Mucosa of rectum (tissue), 2 donors: ENCODE data around the gene SLC31A1.

ENCODE experiments used
- H3K27ac ChIP-seq, 2 donors: one replicate each; pipeline ENCODE4 v1.7.0; 2013; ENCODE audit warnings: inconsistent platforms in 2 of 2, low read depth in 2 of 2, low read length in 2 of 2
- H3K27me3 ChIP-seq, 2 donors: one replicate each; pipeline ENCODE4 v1.7.0; 2013; ENCODE audit warnings: low read length in 2 of 2; ENCODE audit not compliant: control insufficient read depth in 2 of 2, insufficient read depth in 2 of 2
- H3K36me3 ChIP-seq, 2 donors: one replicate each; pipeline ENCODE4 v1.7.0; 2013; ENCODE audit warnings: low read length in 2 of 2; ENCODE audit not compliant: control insufficient read depth in 2 of 2, insufficient read depth in 2 of 2
- H3K4me1 ChIP-seq, 2 donors: one replicate each; pipeline ENCODE4 v1.7.0; 2013; ENCODE audit warnings: low read length in 2 of 2, mild to moderate bottlenecking in 1 of 2; ENCODE audit not compliant: control insufficient read depth in 2 of 2, insufficient read depth in 2 of 2
- H3K4me3 ChIP-seq, 2 donors: one replicate each; pipeline ENCODE4 v1.7.0; 2013; ENCODE audit warnings: low read length in 2 of 2
- H3K9ac ChIP-seq, 2 donors: one replicate each; pipeline ENCODE4 v1.7.0; 2013; ENCODE audit warnings: low read length in 2 of 2, low read depth in 1 of 2, mild to moderate bottlenecking in 1 of 2
- H3K9me3 ChIP-seq, 2 donors: one replicate each; pipeline ENCODE4 v1.7.0; 2013; ENCODE audit warnings: low read length in 2 of 2; ENCODE audit not compliant: control insufficient read depth in 2 of 2
- donor health status: healthy.
- donor health status: Normal muscosa, but diverticular disease.

SLC31A1 gene

DNA sequence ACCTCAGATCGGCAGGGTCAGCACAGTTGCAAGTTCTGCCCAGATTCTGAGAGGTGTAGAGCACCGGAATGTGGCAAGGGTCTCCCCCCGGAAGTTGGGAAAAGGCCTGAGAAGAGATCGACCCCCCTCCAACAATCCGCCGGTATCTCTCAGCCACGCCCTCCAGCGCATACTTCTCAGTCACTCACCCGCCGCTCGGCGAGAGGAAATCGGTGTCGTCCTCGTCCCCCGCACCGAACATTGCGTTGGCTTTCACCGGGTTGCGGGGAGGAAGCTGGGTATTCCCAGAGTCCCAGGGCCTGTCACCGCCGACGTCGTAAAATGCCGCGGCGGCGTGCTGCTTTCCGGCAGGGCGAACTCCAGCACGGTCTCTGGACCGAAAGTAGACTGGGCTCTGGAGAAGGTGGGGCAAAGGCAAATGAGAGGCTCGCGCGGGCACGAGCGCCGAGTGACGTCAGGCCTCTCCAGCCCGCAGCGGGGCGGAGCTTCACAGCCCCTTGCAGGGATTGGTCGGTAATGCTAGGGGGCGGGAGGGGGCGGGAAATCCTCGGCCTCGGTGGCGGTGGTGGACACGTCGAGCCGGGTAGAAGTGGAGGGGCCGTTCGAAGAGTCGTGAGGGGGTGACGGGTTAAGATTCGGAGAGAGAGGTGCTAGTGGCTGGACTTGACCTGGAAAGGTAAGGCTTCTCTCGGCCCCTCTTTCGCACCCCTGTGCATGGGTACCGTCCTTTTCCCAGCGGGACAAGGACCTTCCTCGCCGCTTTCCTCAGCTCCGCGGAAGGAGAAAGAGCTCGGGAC, at the start of gene SLC31A1, which contains the start of gene FKBP15:
Gene SLC31A1, plus strand, starts transcription at position 542 of the 797 bp plus-strand sequence. CDS start 34,605 bp downstream, outside the sequence.
Gene FKBP15, minus strand, starts transcription at position 275 of the 797 bp plus-strand sequence. Its CDS starts 34 bp downstream, at position 241.
- Histone ChIP-seq H3K36me3 (no peaks in the 10 kb centered on the region), H3K27ac (peak within 1 kb of the TSS; percentile 81 to 90), H3K4me3 (peak within 1 kb of the TSS; percentile 95 to 96), H3K9ac (peak within 1 kb of the TSS; percentile 94 to 98), H3K4me1 (peaks cover 4 to 21% of the 10 kb centered on the region in 2 donors), H3K27me3 (no peaks in the 10 kb centered on the region), H3K9me3 (no peaks in the 10 kb centered on the region)

DNA sequence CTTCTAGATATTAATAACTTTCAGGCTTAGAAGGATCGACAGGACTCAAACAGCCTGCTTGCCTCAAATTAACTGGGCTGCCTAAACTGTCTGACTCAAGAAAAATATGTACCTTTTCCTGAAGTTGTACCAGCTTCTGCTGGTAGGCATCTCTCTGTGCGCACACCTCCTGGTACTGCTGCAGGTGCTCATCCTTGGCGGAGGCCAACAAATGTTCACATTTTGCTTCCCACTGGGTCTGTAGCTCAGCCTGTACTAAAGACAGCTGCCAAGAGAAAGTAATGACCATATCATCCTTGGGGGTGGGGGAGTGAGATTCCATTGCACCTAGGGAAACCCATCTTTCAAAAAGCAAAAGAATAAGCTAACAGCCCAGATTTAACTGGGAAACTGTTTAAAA, 48.0 kb upstream of the SLC31A1 start:
- H3K4me1 ChIP-seq = no peaks in the 10 kb centered on the region
- no peaks in the 10 kb centered on the region for H3K9me3 ChIP-seq
- H3K9ac ChIP-seq = no peak overlapping the region
- no peaks in the 10 kb centered on the region for H3K27me3 ChIP-seq
- H3K27ac ChIP-seq = no peak overlapping the region
- H3K4me3 ChIP-seq = no peak overlapping the region
- peaks cover 80 to 83% of the 10 kb centered on the region in 2 donors for H3K36me3 ChIP-seq

DNA sequence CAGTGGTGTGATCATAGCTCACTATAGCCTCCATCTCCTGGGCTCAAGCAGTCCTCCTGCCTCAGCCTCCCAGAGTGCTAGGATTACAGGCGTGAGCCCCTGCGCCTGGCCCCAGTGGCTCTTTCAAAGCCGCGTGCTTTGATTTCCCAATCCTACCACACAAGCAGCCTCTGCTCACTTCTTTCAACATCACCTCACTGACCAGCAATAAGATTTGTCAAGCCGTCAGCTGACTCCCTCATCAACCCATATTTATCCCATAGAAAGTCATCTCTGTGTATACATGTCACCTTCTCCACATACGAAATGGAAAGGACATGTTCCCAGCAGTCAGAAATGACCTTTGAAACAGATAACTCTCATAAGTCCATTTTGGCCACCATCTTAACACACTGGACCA, 44.5 kb upstream of the SLC31A1 start:
- H3K4me3 ChIP-seq = no peak overlapping the region
- peaks cover 70 to 71% of the 10 kb centered on the region in 2 donors for H3K36me3 ChIP-seq
- no peaks in the 10 kb centered on the region for H3K27me3 ChIP-seq
- no peak overlapping the region for H3K9ac ChIP-seq
- no peaks in the 10 kb centered on the region for H3K9me3 ChIP-seq
- no peaks in the 10 kb centered on the region for H3K4me1 ChIP-seq
- no peak overlapping the region for H3K27ac ChIP-seq

DNA sequence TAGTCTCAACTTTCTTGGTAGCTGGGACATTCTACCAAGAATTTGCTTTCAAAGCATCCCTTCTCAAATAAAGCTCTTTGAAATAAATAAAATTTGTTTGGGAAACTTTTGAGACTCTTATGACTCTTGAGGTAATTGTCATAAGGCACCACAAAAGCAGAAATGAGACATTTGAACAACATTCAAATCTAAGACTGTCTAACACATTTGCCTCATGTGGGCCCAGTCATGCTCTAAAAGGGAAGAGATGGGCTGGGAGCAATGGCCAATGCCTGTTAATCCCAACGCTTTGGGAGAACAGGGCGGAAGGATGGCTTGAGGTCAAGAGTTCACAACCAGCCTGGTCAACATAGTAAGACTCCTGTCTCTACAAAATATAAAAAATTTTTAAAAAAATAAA, 44.1 kb upstream of the SLC31A1 start:
- Histone ChIP-seq H3K4me3 (no peak overlapping the region), H3K9ac (no peak overlapping the region), H3K27ac (no peak overlapping the region), H3K27me3 (no peaks in the 10 kb centered on the region), H3K9me3 (no peaks in the 10 kb centered on the region), H3K4me1 (no peaks in the 10 kb centered on the region), H3K36me3 (peaks cover 74 to 75% of the 10 kb centered on the region in 2 donors)

DNA sequence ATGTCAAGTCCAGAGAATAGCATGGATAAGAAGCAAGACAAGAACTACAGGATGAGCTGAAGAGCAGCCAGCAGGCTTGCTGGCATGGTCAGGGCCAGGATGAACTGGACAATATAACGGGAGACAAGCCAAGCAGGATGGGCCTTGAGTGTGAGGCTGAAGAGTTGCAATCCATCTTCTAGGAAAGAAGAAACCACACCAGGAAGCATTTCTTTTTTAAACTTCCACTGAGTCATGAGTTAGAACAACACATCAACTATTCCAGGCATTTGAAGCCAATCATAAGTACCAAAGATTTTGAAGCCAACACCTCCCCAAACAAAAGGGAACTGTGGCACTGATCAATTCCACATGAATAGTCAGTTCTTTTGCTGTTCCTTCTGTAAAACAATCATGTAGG, 43.3 kb upstream of the SLC31A1 start:
- no peaks in the 10 kb centered on the region for H3K9me3 ChIP-seq
- no peak overlapping the region for H3K27ac ChIP-seq
- no peaks in the 10 kb centered on the region for H3K4me1 ChIP-seq
- no peaks in the 10 kb centered on the region for H3K27me3 ChIP-seq
- no peak overlapping the region for H3K4me3 ChIP-seq
- peaks cover 74 to 75% of the 10 kb centered on the region in 2 donors for H3K36me3 ChIP-seq
- no peak overlapping the region for H3K9ac ChIP-seq

GRCh38 chr9:113179839-113180238, 41.5 kb upstream of the SLC31A1 start:
- Histone ChIP-seq H3K27me3 (no peaks in the 10 kb centered on the region), H3K4me3 (no peak overlapping the region), H3K9me3 (no peaks in the 10 kb centered on the region), H3K4me1 (no peaks in the 10 kb centered on the region), H3K27ac (no peak overlapping the region), H3K9ac (no peak overlapping the region), H3K36me3 (peaks cover 72 to 76% of the 10 kb centered on the region in 2 donors)

GRCh38 chr9:113181165-113181564, 40.2 kb upstream of the SLC31A1 start:
- Histone ChIP-seq H3K9me3 (no peaks in the 10 kb centered on the region), H3K4me1 (no peaks in the 10 kb centered on the region), H3K27ac (no peak overlapping the region), H3K36me3 (peaks cover 76 to 78% of the 10 kb centered on the region in 2 donors), H3K27me3 (no peaks in the 10 kb centered on the region), H3K4me3 (no peak overlapping the region), H3K9ac (no peak overlapping the region)

DNA sequence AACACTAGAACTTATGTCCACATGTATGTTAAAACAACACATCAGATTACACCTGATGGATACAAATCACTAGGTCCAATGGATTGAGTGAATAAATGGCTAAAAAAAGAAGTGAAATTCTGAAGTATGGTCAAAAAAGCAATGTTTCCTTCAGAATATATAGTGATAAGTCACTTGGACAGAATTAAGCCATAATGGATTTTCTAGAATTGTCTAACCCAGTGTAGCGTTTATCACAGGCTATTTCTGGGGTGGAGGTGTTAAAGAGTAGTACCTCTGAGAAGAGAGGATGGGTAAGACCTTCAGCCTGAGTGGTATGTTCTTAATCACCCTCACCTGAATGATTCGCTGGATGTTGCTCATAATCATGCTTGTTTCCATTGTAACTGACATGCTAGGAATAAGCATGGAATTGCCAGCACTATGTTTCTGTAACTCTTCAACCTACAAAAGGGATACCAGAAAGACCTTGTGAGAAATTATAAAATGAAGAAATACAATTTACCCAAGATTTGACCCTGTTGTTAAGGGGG, 37.3 kb upstream of the SLC31A1 start:
- Histone ChIP-seq H3K9ac (no peak overlapping the region), H3K27me3 (no peaks in the 10 kb centered on the region), H3K4me3 (no peak overlapping the region), H3K36me3 (peaks cover 79 to 80% of the 10 kb centered on the region in 2 donors), H3K4me1 (no peaks in the 10 kb centered on the region), H3K9me3 (no peaks in the 10 kb centered on the region), H3K27ac (no peak overlapping the region)

- Histone ChIP-seq H3K9ac (no peak overlapping the region), H3K27me3 (no peaks in the 10 kb centered on the region), H3K9me3 (no peaks in the 10 kb centered on the region), H3K36me3 (peaks cover 78 to 81% of the 10 kb centered on the region in 2 donors), H3K27ac (no peak overlapping the region), H3K4me1 (no peaks in the 10 kb centered on the region), H3K4me3 (no peak overlapping the region)
Observed at GRCh38 chr9:113184539-113184938, 36.8 kb upstream of the SLC31A1 start.

DNA sequence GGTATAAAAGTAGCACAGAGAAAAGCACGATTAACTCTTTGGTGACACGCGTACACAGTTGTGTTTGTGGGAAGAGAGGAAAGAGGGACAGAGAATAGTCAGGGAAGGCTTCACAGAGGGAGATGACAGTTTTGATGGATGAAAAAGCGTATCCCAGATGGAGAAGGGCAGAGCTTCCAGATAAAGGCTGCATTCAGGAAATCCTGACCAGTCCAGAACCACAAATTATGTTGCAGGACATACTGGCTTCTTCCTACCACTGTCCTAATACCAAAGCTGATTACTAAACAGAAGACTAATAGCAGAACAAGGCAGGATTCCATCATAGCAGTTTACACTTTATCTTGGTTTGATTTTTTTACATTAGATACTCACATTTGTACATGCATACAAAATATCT, 36.1 kb upstream of the SLC31A1 start:
- no peak overlapping the region for H3K9ac ChIP-seq

More for the DNA sequence above, 36.1 kb upstream of the SLC31A1 start:
- Histone ChIP-seq H3K27ac (no peak overlapping the region), H3K4me1 (no peaks in the 10 kb centered on the region), H3K9me3 (no peaks in the 10 kb centered on the region), H3K27me3 (no peaks in the 10 kb centered on the region), H3K4me3 (no peak overlapping the region), H3K36me3 (peaks cover 76 to 77% of the 10 kb centered on the region in 2 donors)
